ES-I3 (cell line): ENCODE measurements around the gene PHF20.
"Not testable (repeated sequence)": the region's sequence is repeated elsewhere in the genome, so short reads cannot be mapped to it uniquely, and the experiment has no call there.

ENCODE experiments used
- H3K36me3 ChIP-seq: 2 replicates; pipeline ENCODE4 v1.6.1; 2013; ENCODE audit warnings: mild to moderate bottlenecking, low read length, control low read depth, moderate library complexity; ENCODE audit not compliant: insufficient read depth
- H3K4me1 ChIP-seq: 2 replicates; pipeline ENCODE4 v1.6.1; 2013; ENCODE audit warnings: mild to moderate bottlenecking, control low read depth, low read length; ENCODE audit not compliant: insufficient read depth
- H3K9ac ChIP-seq: 2 replicates; pipeline ENCODE4 v1.6.1; 2013; ENCODE audit warnings: low read depth, mild to moderate bottlenecking, low read length, moderate library complexity
- H3K9me3 ChIP-seq: 2 replicates; pipeline ENCODE4 v1.6.1; 2013; ENCODE audit warnings: mild to moderate bottlenecking, low read length, moderate library complexity; ENCODE audit not compliant: control insufficient read depth, insufficient read depth

The PHF20 gene

GRCh38 chr20:35886537-35886936 is 114.7 kb downstream of the PHF20 start:
- H3K9ac ChIP-seq, result no peak overlapping the region
- H3K9me3 ChIP-seq, result no peaks in the 10 kb centered on the region
- H3K4me1 ChIP-seq, result peaks cover 9% of the 10 kb centered on the region
- no peaks in the 10 kb centered on the region; the same call in 1 of the 2 replicates for H3K36me3 ChIP-seq

GRCh38 chr20:35887393-35888064 is 115.7 kb downstream of the PHF20 start:
- Histone ChIP-seq H3K9ac (no peak overlapping the region), H3K4me1 (peaks cover 9% of the 10 kb centered on the region), H3K36me3 (no peaks in the 10 kb centered on the region; the same call in 1 of the 2 replicates), H3K9me3 (no peaks in the 10 kb centered on the region)

- H3K9me3 ChIP-seq, result no peaks in the 10 kb centered on the region
- peaks cover 5% of the 10 kb centered on the region for H3K4me1 ChIP-seq
- no peaks in the 10 kb centered on the region; the same call in 1 of the 2 replicates for H3K36me3 ChIP-seq
- H3K9ac ChIP-seq, result no peak overlapping the region
Observed at GRCh38 chr20:35888657-35889056, 116.8 kb downstream of the PHF20 start.

- no peaks in the 10 kb centered on the region for H3K9me3 ChIP-seq
- H3K4me1 ChIP-seq, result no peaks in the 10 kb centered on the region
- H3K36me3 ChIP-seq, result no peaks in the 10 kb centered on the region; the same call in none of the 2 replicates
- no peak overlapping the region for H3K9ac ChIP-seq
Observed at GRCh38 chr20:35891375-35891774, 119.6 kb downstream of the PHF20 start.

GRCh38 chr20:35892871-35893270 is 121.1 kb downstream of the PHF20 start:
- H3K4me1 ChIP-seq, result no peaks in the 10 kb centered on the region
- no peaks in the 10 kb centered on the region for H3K9me3 ChIP-seq
- H3K36me3 ChIP-seq, result no peaks in the 10 kb centered on the region; the same call in 1 of the 2 replicates
- H3K9ac ChIP-seq, result no peak overlapping the region

- Histone ChIP-seq H3K4me1 (no peaks in the 10 kb centered on the region), H3K9me3 (no peaks in the 10 kb centered on the region), H3K9ac (no peak overlapping the region), H3K36me3 (no peaks in the 10 kb centered on the region; the same call in 1 of the 2 replicates)
Observed at GRCh38 chr20:35893942-35894341, 122.1 kb downstream of the PHF20 start.

- H3K9me3 ChIP-seq, H3K4me1 ChIP-seq, H3K36me3 ChIP-seq, H3K9ac ChIP-seq: not testable (repeated sequence)
Observed at GRCh38 chr20:35895516-35895915, 123.7 kb downstream of the PHF20 start.

- Histone ChIP-seq H3K4me1 (no peaks in the 10 kb centered on the region), H3K9ac (no peak overlapping the region), H3K36me3 (no peaks in the 10 kb centered on the region; the same call in 1 of the 2 replicates), H3K9me3 (no peaks in the 10 kb centered on the region)
Observed at GRCh38 chr20:35899064-35899463, 127.2 kb downstream of the PHF20 start.

GRCh38 chr20:35901230-35901629 is 129.4 kb downstream of the PHF20 start:
- not testable (repeated sequence) for H3K36me3 ChIP-seq, H3K9ac ChIP-seq, H3K4me1 ChIP-seq, H3K9me3 ChIP-seq

GRCh38 chr20:35901678-35902544 is 130.1 kb downstream of the PHF20 start:
- Histone ChIP-seq H3K4me1 (peaks cover 1% of the 10 kb centered on the region; the same call in 1 of the 2 replicates), H3K36me3 (no peaks in the 10 kb centered on the region; the same call in 1 of the 2 replicates), H3K9ac (no peak overlapping the region), H3K9me3 (no peaks in the 10 kb centered on the region)

- no peak overlapping the region for H3K9ac ChIP-seq
- no peaks in the 10 kb centered on the region for H3K9me3 ChIP-seq
- H3K4me1 ChIP-seq, result peaks cover 7% of the 10 kb centered on the region; the same call in 1 of the 2 replicates
- H3K36me3 ChIP-seq, result no peaks in the 10 kb centered on the region; the same call in 1 of the 2 replicates
Observed at GRCh38 chr20:35902545-35902941, 130.7 kb downstream of the PHF20 start.

- H3K9ac ChIP-seq, result no peak overlapping the region
- peaks cover 15% of the 10 kb centered on the region; the same call in 1 of the 2 replicates for H3K4me1 ChIP-seq
- H3K9me3 ChIP-seq, result no peaks in the 10 kb centered on the region
- no peaks in the 10 kb centered on the region; the same call in 1 of the 2 replicates for H3K36me3 ChIP-seq
Observed at GRCh38 chr20:35903843-35904242, 132.0 kb downstream of the PHF20 start.

GRCh38 chr20:35904982-35905663 is 133.3 kb downstream of the PHF20 start:
- H3K9me3 ChIP-seq, result no peaks in the 10 kb centered on the region
- H3K36me3 ChIP-seq, result no peaks in the 10 kb centered on the region; the same call in 1 of the 2 replicates
- H3K4me1 ChIP-seq, result peaks cover 15% of the 10 kb centered on the region; the same call in 1 of the 2 replicates
- H3K9ac ChIP-seq, result no peak overlapping the region

GRCh38 chr20:35907017-35907701 is 135.3 kb downstream of the PHF20 start:
- Histone ChIP-seq H3K9me3 (no peaks in the 10 kb centered on the region), H3K36me3 (no peaks in the 10 kb centered on the region; the same call in 1 of the 2 replicates), H3K4me1 (peaks cover 15% of the 10 kb centered on the region; the same call in 1 of the 2 replicates), H3K9ac (no peak overlapping the region)
